GOT3 (cell line): ENCODE measurements around the gene KIAA0825.

Experiments
- DNase-seq: peaks from one replicate; lab custom pipeline; 2025; ENCODE audit warnings: mixed read lengths; lab: John Stamatoyannopoulos, UW

KIAA0825 gene

GRCh38 chr5:94508461-94509148 lies 109.8 kb downstream of the KIAA0825 start:
- no peak for DNase-seq

DNA sequence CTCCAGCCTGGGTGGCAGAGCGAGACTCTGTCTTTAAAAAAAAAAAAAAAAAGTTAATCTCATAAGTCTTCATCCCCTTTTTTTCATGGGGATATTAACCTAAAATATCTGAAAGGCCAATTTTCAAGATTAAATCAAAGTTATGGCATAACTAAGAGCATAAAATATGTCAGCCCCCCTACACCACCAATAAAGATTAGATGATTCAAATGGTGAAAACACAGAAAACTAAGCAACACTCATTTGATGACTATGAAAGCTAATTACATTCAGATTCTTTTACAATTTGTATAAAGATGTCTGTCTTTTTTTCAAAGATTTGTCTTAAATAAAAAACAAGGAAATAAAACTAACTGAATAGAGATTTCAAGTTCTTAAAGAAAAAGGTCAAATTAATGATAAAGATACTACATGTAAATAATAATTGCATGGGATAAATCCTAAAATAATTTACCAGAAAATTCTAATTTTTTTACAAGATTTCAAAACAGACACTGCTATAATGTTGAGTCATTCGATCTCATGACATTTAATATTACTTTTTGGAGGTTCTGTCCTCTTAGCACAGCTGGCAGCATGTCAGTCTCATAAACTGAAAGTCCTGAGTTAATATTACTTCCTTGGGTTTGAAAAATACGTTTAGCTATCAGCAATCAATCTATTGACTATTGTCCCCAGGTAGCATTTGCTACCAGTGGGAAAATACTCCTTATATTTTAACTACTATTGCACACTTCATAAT lies 112.9 kb downstream of the KIAA0825 start:
- DNase-seq, result no peak

- no peak for DNase-seq
Measured at GRCh38 chr5:94503677-94504076, 114.7 kb downstream of the KIAA0825 start.

DNA sequence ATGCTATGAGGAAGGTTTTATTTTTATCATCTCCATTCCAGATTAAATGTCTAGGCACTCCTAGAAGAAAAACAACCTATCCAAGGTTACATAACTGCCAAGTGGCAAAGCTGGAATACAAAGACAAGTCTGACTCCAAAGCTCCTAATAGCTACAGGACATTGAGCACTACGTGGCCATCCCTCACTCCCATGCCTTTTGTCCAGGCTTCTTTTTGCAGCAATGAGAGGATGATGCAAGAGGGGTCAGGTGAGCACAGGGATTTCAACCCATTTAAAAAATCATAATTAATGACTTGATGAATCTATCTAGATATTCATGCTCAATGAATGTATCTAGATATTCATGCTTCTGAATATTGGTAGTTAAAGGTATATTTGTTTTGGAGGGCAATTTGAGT lies 117.0 kb downstream of the KIAA0825 start:
- DNase-seq, result no peak

- no peak for DNase-seq
Measured at GRCh38 chr5:94499806-94500205, 118.6 kb downstream of the KIAA0825 start.

DNA sequence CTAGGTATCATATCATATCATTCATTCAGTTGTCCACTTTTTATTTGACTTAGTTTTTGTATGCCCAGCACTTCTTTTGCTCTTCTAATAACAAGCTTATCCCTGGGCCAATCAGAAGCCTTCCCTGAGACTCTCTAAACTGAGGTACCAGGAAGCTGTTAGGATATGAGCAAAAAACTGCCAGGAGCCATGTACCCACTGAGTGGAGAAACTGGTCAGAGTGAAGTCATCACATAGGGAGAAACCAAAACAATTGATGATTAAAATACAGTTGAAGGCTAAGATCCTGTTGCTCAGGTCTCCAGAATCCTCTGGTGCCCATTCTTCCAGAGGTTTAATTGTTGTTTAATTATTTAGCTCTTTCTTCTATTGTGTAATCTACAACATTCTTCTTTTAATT lies 120.2 kb downstream of the KIAA0825 start:
- DNase-seq, result no peak

DNA sequence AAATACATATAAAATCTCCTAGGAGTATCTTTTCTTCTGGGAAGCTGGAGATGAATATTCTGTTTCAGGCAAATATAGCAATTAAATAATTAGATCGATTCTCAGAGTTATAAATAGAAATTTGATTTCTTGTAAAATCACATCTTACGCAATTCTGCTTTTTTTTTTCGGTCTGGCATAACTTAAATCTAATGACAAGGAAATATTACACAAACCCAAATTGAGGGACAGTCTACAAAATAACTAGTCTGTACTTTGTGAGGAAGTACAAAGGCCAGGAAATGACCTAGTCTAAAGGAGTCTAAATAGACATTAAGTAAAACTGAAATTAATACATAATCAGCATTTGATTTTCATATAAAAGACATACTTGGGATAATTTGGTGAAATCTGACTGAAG lies 133.3 kb downstream of the KIAA0825 start:
- DNase-seq, result no peak

- no peak for DNase-seq
Measured at GRCh38 chr5:94481059-94481458, 137.3 kb downstream of the KIAA0825 start.

DNA sequence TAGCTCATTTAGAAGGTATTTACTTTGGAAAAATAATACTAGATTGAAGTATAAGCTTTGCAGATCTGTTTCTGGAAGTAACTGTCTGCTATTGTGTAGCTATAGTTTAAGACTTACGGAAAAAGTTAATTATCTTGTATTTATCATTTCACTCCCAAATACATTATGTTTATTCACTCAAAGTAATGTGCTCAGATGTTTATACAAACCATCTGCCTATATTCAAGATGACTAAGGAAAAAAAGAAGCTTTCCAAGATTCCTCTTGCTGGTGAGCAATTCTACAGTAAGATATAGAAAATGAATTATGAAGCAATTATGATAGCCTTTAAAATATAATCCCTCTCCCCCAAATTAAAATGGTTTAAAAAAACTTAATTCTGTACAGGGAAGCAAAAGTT lies 137.9 kb downstream of the KIAA0825 start:
- no peak for DNase-seq

- no peak for DNase-seq
Measured at GRCh38 chr5:94473936-94474335, 144.5 kb downstream of the KIAA0825 start.

- DNase-seq, result no peak
Measured at GRCh38 chr5:94471521-94471920, 146.9 kb downstream of the KIAA0825 start.

DNA sequence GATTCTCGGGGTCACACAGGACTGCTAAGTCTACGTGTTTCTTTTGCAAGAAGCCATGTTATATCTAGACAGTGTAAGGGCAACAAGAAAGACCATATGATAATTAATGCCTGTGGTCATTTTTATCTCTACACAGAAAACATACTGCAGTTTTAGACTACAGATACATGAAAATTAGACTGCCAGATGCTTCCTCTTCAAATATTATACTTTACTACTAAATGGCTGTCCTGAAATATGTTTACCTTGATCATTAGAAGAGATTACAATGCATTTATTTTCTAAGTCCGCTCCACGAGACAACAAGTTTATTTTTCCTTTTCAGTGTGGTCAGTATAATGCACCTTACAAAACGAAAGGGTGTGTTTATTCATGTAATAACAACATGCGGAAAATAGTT lies 147.6 kb downstream of the KIAA0825 start:
- no peak for DNase-seq

DNA sequence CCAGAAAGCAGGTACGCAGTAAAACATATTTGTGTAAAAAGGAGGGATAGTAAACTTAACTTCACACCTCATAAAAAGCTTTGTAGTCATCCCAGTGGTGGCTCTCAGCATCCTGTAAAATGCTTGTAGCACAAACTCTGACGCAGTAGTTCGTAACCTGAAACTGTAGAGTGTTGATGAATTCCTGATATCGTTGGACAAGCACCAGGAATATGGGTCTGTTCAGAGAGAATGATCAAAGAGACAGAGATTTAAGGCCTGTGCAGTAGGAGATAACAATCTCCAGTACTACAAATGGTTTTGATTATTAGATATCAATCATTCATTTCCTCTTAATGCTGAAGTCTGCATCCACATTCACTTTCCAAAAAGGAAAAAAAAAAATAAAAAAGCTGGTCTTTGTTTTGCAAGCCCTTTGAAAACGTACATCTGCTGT lies 148.5 kb downstream of the KIAA0825 start:
- DNase-seq, result no peak

GRCh38 chr5:94467954-94468930 lies 150.2 kb downstream of the KIAA0825 start:
- no peak for DNase-seq

- no peak for DNase-seq
Measured at GRCh38 chr5:94467346-94467953, 151.0 kb downstream of the KIAA0825 start.

DNA sequence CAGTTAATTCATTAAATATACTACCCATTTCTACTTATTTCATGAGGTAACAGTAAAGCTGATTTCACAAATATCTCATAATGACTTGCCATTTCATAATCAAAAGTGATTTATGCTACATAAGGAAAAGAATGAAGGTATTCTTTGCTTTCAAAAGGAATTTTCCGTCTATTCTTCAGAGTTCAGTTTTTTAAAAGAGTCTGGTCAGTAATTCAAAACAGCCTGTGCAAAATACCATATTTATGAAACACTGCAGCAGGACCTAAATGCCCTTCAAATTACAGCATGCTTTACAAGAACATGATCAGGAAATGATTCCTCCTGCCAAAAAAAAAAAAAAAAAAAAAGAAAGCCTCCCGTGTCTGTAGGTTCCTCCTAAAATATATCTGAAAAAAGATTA lies 154.7 kb downstream of the KIAA0825 start:
- DNase-seq, result no peak

- DNase-seq, result no peak
Measured at GRCh38 chr5:94461131-94461530, 157.3 kb downstream of the KIAA0825 start.

DNA sequence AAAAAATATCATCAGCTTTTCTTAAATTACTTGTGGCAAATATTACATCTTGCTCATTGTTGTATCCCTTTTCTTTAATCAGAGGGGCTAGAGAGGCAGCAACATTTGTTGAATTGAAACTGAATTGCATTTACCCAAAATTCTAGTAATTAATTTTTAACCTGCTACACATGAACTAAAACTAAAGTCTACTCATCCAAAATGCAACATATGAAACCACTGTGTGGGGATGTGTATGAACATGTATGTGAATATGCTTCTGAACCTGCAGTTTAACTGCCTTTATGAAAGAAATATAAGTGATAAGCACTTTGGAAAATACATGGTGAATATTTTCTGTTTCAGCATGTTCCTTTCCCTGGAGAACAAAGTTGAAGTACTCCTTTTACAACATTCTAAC lies 158.5 kb downstream of the KIAA0825 start:
- DNase-seq, result no peak

DNA sequence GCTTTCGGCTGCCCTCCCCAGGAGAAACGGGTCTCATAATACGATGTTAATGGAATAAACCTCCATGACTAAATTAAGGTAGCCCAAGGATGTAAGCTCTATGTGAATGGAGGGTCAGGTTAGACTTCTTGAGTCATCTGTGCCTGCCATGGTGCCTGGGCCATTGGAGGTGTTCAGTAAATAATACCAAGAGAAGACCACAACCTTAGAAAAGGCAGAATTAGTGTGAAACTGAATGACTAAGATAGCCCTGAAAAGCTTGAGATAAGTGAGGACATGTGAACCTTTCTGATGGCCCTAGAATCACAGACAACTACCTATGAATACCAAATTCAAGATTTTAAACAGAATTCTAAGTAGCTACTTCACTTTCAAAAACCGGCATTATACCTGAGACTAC lies 160.6 kb downstream of the KIAA0825 start:
- no peak for DNase-seq

DNA sequence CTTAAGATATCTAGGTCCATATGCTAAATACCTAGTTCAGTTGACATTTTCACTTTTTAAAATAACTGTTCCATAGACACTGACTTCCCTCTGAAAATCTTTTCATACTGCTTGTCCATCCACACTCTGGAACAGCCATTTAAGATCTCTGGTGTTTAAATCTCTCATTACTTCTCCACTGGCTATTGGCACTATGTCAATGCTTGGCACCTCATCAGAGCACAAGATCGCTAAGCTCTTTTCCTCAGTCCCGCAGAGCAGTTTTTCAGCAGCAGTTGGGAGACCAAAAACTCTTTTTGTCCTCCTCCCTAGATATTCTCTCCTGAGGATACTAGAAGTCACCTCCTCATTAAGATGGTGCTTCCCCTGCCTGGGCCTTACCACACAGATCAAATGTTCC lies 172.7 kb downstream of the KIAA0825 start:
- DNase-seq, result no peak

GRCh38 chr5:94442991-94443390 lies 175.4 kb downstream of the KIAA0825 start:
- no peak for DNase-seq

DNA sequence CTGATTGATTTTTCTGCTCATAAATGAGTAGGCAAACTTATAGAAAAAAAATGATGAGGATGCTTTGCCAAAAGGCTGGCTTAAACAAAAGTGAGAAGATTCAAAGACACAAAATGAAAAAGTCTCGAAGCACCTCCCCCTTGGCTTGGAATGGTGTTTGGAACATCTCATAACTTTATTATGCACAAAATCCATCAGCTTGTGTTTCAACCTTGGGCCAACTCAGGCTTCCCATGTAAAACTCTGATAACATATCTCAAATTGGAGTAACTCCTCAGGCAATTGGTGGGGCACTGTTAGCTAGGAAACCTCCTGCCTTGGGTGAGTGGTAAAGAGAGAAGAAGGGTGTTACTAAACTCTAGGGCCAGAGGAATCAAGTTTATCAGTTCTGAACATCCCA lies 176.3 kb downstream of the KIAA0825 start:
- DNase-seq, result no peak
